ENCODE measurements around the gene PBX1. TPM values are rescaled to one million over a fixed set of nuclear protein-coding genes. Genes with fewer than 3 reads are reported as not detected.

The PBX1 gene
- total RNA-seq, 1 donor from 2014 or later = 71.7 TPM

DNA sequence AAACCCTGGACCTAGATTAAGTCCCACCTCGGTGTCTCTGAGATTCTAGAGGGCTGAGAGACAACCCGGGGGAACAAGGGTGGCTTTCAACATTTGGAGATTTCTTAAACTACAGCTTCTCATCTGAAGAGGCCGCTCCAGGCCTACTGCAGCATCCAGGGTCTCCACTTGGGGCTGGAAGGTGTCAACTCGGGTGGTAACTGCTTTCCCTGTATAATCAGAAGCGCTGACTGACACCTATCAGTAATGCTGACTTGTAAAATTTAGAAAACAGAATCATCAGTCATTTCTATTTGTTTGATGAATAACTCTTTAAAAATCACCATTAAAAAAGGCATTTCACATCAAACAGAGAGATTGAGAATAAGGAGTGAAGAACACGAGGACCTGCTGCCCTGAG is 226.0 kb downstream of the PBX1 start:
- no peak for DNase-seq (ENCODE audit: low read depth, low spot score)
- no peak overlapping the region for H3K4me3 Mint-ChIP-seq
- no peak overlapping the region for H3K27ac Mint-ChIP-seq (ENCODE audit: unreplicated experiment)
- no peaks in the 10 kb centered on the region for H3K27me3 Mint-ChIP-seq (ENCODE audit: low read depth)
- peaks cover 2% of the 10 kb centered on the region for H3K9me3 Mint-ChIP-seq
- no peak for TF ChIP-seq CTCF (conservative IDR thresholded peaks at IDR 0.05)
- H3K4me1 Mint-ChIP-seq = peaks cover 40% of the 10 kb centered on the region
- H3K36me3 Mint-ChIP-seq (ENCODE audit: low read depth) = peaks cover 7% of the 10 kb centered on the region

GRCh38 chr1:164785841-164786534 is 227.0 kb downstream of the PBX1 start:
- Mint-ChIP-seq H3K4me3 (no peak overlapping the region), H3K36me3 (ENCODE audit: low read depth) (peaks cover 9% of the 10 kb centered on the region), H3K4me1 (peaks cover 37% of the 10 kb centered on the region), H3K9me3 (peaks cover 2% of the 10 kb centered on the region), H3K27me3 (ENCODE audit: low read depth) (no peaks in the 10 kb centered on the region), H3K27ac (ENCODE audit: unreplicated experiment) (no peak overlapping the region)
- DNase-seq (ENCODE audit: low read depth, low spot score) = no peak
- TF ChIP-seq CTCF (conservative IDR thresholded peaks at IDR 0.05) = no peak

DNA sequence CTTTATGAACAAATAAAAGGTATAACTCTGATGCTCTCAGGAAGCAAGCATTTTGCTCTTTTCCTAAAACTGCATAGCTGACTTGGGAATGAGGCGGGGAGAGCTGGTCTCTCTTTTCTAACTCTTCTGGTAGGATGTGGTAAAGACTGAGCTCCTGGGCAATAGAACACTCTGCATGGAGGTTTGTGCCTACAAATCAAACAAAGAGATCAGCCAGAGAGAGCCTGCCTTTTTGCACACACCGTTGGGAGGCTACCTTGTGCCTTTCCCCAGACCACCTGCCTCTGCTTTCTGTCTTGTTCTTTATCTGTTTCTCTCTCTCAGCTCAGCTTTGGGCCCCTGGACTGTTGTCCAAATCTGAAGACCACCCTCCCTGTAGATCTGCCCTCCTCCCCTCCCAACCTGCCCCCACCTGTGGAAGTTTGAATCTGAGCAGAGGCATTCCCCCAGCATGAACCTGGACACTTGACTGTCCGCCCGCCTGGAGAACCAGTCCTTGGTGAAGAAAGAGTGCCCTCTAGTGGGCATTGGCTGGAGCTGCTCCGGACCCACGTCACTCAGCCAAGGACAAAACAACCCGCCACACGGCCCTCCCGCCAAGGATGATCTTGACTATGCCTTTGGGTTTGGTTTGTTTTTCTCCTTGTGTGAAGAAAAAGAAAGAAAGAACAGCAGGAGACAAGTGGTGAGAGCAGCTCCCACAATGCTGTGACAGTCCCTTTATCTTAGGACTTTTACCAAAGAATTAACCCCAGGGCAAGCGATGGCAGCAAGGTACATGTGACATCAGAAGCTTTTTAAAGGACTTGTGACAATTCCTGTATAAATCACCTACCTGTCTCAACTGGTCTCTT is 228.2 kb downstream of the PBX1 start:
- peak overlapping the region; percentile 93 for H3K27ac Mint-ChIP-seq (ENCODE audit: unreplicated experiment)
- no peak overlapping the region for H3K4me3 Mint-ChIP-seq
- H3K27me3 Mint-ChIP-seq (ENCODE audit: low read depth) = no peaks in the 10 kb centered on the region
- H3K9me3 Mint-ChIP-seq = peaks cover 1% of the 10 kb centered on the region
- TF ChIP-seq CTCF (conservative IDR thresholded peaks at IDR 0.05) = peak; percentile 94
- H3K4me1 Mint-ChIP-seq = peaks cover 32% of the 10 kb centered on the region
- peak; percentile 79 for DNase-seq (ENCODE audit: low read depth, low spot score)
- peaks cover 9% of the 10 kb centered on the region for H3K36me3 Mint-ChIP-seq (ENCODE audit: low read depth)

GRCh38 chr1:164787834-164788231 is 228.8 kb downstream of the PBX1 start:
- DNase-seq (ENCODE audit: low read depth, low spot score) = no peak
- TF ChIP-seq CTCF (conservative IDR thresholded peaks at IDR 0.05) = no peak

GRCh38 chr1:164790081-164790480 is 231.1 kb downstream of the PBX1 start:
- no peak for DNase-seq (ENCODE audit: low read depth, low spot score)
- Mint-ChIP-seq H3K27ac (ENCODE audit: unreplicated experiment) (no peak overlapping the region), H3K36me3 (ENCODE audit: low read depth) (peaks cover 5% of the 10 kb centered on the region), H3K4me3 (no peak overlapping the region), H3K4me1 (peaks cover 32% of the 10 kb centered on the region), H3K27me3 (ENCODE audit: low read depth) (no peaks in the 10 kb centered on the region), H3K9me3 (no peaks in the 10 kb centered on the region)
- no peak for TF ChIP-seq CTCF (conservative IDR thresholded peaks at IDR 0.05)

More at GRCh38 chr1:164787834-164788231, 228.8 kb downstream of the PBX1 start:
- Mint-ChIP-seq H3K27me3 (ENCODE audit: low read depth) (no peaks in the 10 kb centered on the region), H3K27ac (ENCODE audit: unreplicated experiment) (peak overlapping the region; percentile 93), H3K4me1 (peaks cover 32% of the 10 kb centered on the region), H3K36me3 (ENCODE audit: low read depth) (peaks cover 7% of the 10 kb centered on the region), H3K9me3 (no peaks in the 10 kb centered on the region), H3K4me3 (no peak overlapping the region)
